Measurements from ENCODE around the gene SNX8.

SNX8 gene

GRCh38 chr7:2261611-2262010, 52.6 kb downstream of the SNX8 start:
- H3K4me3 ChIP-seq (ENCODE audit: low read depth, low read length): no peak overlapping the region
- no peak for TF ChIP-seq CTCF (IDR thresholded peaks at IDR 0.05; ENCODE audit: borderline replicate concordance, insufficient read depth, low read depth, low read length)

GRCh38 chr7:2260820-2261219, 53.4 kb downstream of the SNX8 start:
- H3K4me3 ChIP-seq (ENCODE audit: low read depth, low read length): no peak overlapping the region
- TF ChIP-seq CTCF (IDR thresholded peaks at IDR 0.05; ENCODE audit: borderline replicate concordance, insufficient read depth, low read depth, low read length): no peak

DNA sequence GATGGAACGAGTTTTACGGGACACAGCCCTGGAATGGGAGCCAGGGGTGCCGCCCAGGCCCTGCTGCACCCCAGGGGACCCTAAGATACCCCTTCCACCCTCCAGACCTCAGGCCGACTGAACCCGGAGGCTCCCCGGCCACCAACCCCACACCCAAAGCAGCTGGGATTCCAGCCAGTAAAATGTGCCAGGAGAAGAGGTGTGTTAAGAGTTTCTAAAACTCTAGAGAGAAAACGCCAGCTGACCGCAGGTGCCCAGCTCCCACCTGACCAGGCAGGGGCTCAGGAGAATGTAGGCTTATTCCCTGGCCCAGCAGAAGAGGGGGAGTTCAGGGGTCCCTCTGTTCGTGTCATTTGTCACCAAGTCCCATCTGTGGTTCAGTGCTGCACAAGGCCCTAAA, 54.8 kb downstream of the SNX8 start:
- no peak for TF ChIP-seq CTCF (IDR thresholded peaks at IDR 0.05; ENCODE audit: borderline replicate concordance, insufficient read depth, low read depth, low read length)
- H3K4me3 ChIP-seq (ENCODE audit: low read depth, low read length): no peak overlapping the region

DNA sequence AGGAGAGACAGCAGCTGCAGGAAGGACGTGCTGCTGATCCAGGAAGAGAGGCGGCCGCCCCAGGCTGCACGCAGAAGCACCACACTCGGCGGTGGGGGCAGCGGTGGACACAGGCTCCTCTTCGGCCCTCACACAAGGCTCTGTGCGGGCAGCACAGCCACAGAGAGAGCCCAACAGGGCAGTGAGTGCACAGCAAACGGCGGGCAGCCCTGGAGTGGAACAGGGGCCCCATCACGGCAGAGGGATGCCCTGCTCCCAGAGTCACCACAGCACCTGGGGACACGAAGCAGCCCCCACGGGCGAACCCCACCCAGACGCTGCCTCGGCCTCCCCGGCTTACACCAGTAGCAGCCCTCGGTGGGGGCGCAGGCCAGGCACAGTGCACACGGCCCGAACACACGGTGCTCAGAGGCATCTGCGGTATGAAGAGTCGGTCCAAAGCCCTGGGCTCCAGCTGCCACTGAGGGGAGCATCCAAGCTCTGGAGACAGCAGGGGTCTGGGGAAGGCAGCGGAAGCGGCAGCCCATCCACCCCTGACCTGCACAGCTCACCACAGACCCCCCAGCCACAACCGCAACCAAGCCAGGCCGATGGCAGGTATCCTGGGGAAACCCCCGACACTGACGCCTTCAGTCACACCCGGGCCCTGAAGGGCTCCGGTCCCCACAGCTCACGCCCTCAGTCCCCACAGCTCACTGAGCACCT, 55.4 kb downstream of the SNX8 start:
- no peak for TF ChIP-seq CTCF (IDR thresholded peaks at IDR 0.05; ENCODE audit: borderline replicate concordance, insufficient read depth, low read depth, low read length)
- no peak overlapping the region for H3K4me3 ChIP-seq (ENCODE audit: low read depth, low read length)

DNA sequence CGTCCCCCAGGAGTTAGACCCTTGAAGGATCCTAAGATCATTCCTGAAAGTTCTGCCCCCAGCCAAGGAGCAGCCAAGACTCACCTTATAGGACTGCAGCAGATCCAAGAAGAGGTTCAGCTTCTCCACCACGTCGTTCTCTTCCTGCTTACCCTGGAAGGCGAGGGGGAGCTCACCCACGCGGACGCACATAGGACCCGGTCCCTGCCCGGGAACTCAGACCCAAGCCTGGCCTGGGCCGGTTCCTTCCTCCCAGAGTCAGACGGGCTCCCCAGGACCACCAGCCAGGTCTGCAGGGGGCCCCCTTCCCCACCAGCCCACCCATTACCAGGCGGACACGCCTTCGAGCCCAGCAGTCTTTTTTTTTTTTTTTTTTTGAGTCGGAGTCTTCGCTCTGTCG, 56.6 kb downstream of the SNX8 start:
- TF ChIP-seq CTCF (IDR thresholded peaks at IDR 0.05; ENCODE audit: borderline replicate concordance, insufficient read depth, low read depth, low read length): no peak
- no peak overlapping the region for H3K4me3 ChIP-seq (ENCODE audit: low read depth, low read length)

- TF ChIP-seq CTCF (IDR thresholded peaks at IDR 0.05; ENCODE audit: borderline replicate concordance, insufficient read depth, low read depth, low read length): no peak
- no peak overlapping the region for H3K4me3 ChIP-seq (ENCODE audit: low read depth, low read length)
Measured at GRCh38 chr7:2257046-2257551, 57.1 kb downstream of the SNX8 start.

DNA sequence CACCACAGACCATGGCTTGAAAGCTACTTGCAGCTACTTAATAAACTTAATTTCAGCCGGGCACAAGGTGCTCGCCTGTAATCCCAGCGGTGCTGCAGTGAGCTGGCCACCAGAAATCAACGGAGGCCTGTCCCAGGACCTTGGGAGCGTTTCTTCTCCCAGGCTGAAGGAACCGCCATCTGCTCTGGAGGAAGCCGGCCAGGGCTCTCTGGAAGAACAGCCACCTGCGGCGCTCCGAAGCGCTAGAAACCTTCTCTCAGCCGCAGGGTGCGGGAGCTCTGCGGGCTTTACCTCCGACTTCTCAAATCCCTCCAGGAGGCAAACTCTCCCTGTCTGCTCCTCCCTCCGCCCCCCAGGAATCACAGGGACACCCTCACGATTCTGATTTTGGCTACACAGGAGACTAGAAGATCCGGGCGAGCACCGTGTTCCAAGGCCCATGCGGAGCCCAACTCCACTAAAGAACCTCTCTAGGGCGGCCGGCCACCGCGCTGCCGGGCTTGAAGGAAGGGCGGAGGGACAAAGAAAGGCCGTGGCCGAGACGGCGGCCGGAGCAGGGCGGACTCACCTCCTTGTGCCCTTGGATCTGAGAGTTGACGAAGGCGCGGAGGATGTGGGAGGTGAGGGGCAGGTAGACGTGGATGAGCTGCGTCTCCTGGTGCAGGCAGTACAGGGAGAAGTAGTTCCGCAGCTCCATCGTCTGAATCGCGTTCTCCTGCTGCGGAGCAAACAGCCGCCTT, 57.8 kb downstream of the SNX8 start:
- no peak for TF ChIP-seq CTCF (IDR thresholded peaks at IDR 0.05; ENCODE audit: borderline replicate concordance, insufficient read depth, low read depth, low read length)
- H3K4me3 ChIP-seq (ENCODE audit: low read depth, low read length): no peak overlapping the region

Data from GM12875 (cell line).